Measurements from ENCODE around the gene CSNK1A1. TPM values are rescaled to one million over a fixed set of nuclear protein-coding genes. Genes with fewer than 3 reads are reported as not detected.
"Not testable (repeated sequence)": the region's sequence is repeated elsewhere in the genome, so short reads cannot be mapped to it uniquely, and the experiment has no call there.

CSNK1A1 gene
- polyA plus RNA-seq, 3 donors, result 188 to 206 (median 196) TPM

DNA sequence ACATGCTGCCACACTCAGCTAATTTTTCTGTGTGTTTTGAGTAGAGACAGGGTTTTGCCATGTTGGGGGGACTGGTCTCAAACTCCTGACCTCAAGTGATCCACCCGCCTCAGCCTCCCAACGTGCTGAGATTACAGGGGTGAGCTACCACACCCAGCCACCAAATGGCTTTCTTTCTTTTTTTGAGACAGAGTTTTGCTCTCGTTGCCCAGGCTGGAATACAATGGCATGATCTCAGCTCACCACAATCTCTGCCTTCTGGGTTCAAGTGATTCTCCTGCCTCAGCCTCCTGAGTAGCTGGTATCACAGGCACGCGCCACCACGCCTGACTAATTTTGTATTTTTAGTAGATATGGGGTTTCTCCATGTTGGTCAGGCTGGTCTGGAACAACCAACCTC, 15.5 kb downstream of the CSNK1A1 start:
- DNase-seq (ENCODE audit: low read depth in 3 of 3, low spot score in 2 of 3), result not testable (repeated sequence)

DNA sequence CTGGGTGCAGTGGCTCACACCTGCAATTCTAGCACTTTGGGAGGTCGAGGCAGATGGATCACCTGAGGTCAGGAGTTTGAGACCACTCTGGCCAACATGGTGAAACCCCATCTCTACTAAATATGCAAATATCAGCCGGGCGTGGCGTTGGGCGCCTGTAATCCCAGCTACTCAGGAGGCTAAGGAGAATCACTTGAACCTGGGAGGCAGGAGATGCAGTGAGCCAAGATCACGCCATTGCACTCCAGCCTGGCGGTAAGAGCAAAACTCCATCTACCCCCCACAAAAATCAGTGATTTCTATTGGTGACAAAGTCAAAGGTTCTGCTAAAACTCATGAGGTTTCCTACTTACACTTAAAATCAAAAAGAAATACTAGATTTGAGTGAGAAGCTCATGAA, 18.8 kb downstream of the CSNK1A1 start:
- no peak for DNase-seq (ENCODE audit: low read depth in 3 of 3, low spot score in 2 of 3)

DNA sequence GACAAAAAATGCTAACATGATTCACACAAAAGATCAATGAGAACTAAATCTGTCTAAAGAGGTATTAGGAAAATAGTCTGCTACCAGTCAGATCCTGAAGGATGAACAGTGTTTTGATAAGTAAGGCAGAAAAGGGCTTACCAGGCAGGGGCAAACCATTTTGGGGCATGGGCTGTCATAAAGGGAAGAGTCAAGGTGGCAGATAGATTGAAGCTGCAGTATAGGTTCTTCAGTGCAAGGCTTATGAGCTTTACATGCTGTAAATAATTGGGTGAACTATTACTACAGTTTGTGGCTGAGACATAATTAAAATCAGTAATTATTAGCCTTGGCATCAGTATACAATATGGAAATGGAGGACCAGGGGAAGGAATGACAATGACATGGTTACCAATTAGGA, 21.8 kb downstream of the CSNK1A1 start:
- no peak for DNase-seq (ENCODE audit: low read depth in 3 of 3, low spot score in 2 of 3)

DNA sequence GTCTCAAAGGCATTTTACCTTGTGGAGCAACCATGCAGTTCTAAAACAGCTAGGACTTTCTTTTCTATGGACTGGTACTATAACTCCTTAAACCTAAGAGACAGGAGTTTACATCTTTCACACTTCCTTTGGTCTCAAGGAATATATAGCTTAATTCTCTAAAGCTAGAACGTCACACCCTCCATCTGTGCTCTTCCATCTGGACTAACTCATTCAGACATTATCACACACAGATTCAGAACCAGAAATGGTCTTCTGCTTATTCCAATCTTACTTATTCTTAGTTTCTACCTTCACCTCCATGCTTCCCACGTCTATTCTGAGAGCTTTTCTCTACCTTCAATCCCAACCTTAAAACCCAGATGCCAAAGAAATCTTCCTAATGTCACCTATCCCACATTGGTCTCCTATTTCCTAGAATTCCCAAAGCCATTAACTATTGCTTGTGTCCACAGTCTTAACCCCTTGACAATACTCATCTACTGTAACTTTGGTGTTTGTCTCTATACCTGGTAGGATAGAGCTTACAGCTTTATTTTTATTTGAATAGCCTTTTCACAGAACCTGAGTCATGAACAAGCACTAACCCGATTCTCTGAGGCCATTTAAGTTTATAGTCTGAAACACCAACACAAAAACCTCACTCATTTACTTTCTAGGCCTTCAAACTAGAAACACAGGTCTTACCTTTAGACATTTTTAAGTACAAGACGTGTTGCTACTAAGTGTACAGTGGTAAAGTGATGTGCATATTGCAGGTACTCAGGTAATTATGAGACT, 22.8 kb downstream of the CSNK1A1 start:
- no peak for DNase-seq (ENCODE audit: low read depth in 3 of 3, low spot score in 2 of 3)

DNA sequence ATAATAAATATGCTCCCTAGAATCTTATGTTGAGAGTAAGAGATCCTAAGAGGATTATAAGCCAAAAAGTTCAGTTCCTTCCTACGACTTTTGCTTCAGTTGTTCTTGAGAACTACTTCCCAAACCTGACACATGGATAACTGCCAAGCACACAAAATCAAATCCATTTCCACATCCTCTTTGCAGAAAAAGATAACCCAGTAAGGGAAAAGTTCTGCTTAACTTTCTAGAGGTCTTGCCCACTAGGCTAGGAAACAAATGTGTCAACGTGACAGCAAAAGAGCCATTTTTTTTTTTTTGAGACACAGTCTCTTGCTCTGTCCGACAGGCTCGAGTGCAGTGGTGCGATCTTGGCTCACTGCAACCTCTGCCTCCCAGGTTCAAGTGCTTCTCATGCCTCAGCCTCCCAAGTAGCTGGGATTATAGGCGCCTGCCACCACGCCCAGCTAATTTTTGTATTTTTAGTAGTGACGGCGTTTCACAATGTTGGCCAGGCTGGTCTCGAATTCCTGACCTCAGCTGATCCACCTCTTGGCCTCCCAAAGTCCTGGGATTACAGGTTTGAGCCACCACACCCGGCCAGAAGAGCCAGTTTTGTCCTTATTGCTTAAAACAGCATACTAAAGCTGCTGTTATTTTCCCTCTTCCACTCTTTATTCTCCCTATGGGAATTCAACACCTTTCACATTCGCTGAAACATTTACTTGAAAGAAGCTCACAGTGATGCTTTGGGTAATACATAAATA, 24.2 kb downstream of the CSNK1A1 start:
- no peak for DNase-seq (ENCODE audit: low read depth in 3 of 3, low spot score in 2 of 3)

DNA sequence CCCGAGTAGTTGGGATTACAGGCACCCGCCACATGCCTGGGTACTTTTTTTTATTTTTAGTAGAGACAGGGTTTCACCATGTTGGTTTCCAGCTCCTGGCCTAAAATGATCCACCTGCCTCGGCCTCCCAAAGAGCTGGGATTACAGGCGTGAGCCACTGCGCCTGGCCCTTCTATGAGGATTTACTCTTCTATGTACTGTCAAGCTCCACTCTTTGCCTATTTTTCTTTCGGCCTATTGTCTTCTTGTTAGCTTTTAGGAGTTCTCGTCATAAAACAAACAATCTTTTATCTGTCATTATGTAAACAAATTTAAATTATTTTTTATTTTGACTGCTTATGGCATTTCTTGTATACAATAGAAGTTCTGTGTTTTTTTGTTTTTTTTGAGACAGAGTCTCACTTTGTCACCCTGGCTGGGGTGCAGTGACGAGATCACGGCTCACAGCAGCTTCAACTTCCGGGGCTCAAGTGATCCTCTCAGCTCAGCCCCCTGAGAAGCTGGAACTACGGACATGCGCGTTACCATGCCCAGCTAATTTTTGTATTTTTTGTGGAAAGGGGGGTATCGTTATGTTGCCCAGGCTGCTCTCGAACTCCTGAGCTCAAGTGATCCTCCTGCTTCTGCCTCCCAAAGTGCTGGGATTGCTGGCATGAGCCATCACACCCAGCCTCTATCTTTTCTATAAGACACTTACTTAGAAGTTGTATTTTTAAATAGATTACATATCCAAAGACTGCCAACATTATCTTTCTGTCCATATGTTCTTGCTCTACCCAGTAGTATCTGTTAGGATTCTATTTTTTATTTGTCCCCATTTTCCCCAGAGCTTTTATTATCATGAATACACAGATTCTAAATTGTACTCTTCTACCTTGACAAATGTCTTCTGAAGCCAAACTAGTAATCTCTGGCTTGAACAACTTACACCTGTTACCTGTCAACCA, 29.2 kb downstream of the CSNK1A1 start:
- no peak for DNase-seq (ENCODE audit: low read depth in 3 of 3, low spot score in 2 of 3)

DNA sequence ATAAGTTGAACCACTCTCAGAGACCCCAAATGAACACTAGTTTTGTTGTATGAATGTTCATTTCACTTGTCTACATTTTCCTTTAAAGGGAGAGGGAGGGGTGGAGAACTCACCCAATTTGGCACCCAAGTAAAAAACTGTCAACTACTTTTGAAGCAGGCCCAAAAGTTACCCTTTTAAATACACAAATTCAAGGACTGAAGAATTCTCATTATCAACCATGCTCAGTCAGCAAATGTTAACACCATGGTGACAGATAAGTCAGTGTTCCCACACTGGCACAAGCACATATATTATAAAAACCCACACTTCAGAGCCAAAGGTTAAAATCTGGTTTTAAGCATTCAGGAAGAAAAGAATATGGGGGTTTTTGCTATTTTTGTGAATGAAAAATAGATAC, 31.6 kb downstream of the CSNK1A1 start:
- no peak for DNase-seq (ENCODE audit: low read depth in 3 of 3, low spot score in 2 of 3)

DNA sequence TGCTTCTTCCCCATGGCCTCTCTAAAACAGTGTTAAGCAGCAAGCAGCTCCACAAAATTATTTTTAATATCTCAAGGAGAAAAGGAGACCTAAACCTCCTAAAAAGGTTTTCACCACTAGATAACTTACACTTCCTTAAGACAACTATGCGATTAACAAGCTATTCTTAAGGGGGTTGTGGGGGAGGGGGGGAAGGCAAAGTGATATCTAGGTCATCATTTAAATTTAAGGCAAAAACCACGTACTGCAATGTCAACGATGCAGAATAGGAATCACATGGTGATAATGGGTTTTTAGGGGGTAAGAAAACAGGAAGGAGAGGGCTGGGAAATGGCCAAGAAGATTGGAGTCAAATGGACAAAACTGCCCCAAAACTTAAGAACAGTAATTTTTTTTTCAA, 32.6 kb downstream of the CSNK1A1 start:
- DNase-seq (ENCODE audit: low read depth in 3 of 3, low spot score in 2 of 3), result no peak

DNA sequence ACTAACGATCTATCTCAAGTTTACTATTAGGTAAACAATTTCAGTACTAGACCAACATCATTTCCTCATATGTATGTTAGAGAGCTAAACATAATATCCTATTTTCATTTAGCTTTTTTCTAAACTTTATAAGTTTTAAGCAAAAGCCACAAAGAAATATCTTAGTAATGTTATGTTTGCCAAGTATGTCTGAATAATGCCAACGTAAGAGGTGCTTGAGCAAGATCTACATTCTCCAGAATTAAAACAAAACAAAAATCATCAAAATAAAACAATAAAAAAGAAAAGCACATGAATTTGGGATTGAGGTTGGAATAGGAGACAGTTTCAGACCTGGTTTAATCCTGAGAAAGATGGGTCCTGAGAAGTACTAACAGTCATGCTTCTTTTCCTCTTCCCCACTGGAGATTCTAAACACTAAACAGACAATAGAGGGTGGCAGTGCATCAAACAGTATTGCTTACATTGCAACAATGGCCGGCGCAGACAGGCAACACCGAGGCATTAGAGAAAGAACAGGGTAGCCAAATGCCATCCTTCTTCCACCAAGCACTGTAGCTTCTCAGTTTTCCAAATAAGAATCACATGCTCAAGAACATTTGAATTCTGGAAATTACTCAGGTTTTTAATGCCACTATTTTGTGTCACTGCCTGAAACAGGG, 33.6 kb downstream of the CSNK1A1 start:
- no peak for DNase-seq (ENCODE audit: low read depth in 3 of 3, low spot score in 2 of 3)

DNA sequence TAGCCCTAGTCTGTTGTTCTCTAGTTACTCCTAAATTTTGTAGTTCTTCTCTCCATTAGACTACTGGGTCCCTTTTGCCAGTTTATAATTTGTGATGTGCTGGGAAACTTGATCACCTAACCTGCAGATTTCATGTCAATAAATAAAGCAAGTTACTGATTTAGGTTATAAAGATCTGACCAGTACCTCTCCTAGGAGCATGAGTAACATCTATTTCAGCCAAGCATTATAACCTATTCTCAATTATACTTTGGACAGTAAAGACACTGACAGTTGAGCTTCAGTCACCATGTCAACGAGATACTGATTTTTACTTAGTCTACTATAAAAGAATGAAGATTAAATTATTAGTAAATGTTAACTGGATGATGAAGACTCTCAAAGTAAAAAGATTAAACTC, 36.7 kb downstream of the CSNK1A1 start:
- DNase-seq (ENCODE audit: low read depth in 3 of 3, low spot score in 2 of 3), result no peak

DNA sequence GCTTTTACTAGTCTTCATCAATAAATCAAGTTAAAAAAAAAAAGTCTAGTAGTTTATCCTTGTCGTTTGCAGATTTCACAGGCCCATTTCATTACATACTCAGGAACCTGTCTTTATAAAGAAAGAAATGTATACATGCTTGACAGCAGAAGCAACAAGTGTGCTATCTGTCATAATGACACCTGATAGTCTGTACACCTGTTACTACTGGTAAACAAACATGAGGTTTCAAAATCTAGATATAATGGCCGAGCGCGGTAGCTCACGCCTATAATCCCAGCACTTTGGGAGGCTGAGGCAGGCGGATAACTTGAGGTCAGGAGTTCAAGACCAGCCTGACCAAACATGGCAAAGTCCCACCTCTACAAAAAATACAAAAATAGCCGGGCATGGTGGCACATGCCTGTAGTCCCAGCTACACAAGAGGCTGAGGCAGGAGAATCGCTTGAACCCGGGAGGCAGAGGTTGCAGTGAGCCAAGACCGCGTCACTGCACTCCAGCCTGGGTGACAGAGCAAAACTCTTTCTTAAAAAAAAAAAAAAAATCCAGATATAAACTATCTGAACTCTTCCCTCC, 37.8 kb downstream of the CSNK1A1 start:
- DNase-seq (ENCODE audit: low read depth in 3 of 3, low spot score in 2 of 3), result not testable (repeated sequence)

DNA sequence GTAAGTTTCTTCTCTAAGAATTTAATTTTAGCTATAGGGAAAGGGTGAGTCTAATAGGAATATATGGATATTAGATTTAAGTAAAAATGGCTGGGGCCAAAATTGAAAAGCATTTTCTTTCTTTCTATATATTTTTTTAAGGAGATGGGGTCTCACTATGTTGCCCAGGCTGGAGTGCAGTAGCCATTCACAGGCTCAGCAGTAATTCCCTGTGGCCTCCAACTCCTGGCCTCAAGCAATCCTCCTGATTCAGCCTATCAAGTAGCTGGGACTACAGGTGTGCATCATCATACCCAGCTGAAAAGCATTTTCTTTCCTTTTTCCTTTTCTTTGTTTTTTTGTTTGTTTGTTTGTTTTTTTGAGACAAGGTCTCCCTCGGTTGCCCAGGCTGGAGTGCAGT, 41.1 kb downstream of the CSNK1A1 start:
- no peak for DNase-seq (ENCODE audit: low read depth in 3 of 3, low spot score in 2 of 3)

DNA sequence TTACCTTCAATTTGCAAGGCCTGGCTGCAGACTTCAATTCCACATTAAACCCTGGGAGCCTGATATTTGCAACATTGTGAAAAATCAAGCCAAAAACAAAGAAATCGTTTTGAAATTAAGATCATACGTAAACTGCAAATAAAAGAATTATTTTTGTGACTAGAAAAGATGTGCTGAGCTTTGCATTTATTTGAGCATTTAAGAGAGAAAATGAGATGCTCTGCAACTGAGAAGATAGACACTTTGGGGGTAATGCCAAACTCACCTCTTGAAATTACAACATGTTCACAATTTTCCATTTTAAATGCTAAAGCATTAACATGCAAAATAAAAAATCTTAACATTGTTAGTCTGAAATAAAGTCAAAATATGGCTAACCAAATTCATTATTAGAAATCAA, 46.6 kb downstream of the CSNK1A1 start:
- DNase-seq (ENCODE audit: low read depth in 3 of 3, low spot score in 2 of 3), result no peak

DNA sequence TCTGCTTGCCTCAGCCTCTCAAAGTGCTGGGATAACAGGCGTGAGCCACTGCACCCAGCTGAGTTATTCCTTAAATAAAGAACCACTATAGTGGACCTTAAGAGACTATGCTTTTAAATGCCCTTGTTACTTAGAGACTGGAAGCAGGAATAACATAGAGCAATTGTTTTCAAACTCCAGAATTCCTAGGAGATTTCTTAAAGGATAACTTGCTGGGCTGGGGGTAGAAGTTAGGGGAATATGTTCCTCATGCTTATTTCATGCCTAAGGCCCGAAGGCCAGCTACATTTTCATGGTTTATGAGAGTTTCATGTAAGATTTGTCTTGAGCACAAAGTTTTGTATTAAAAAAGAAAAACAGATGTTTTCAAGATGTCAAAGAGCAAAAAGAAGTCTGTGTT, 48.2 kb downstream of the CSNK1A1 start:
- DNase-seq (ENCODE audit: low read depth in 3 of 3, low spot score in 2 of 3), result no peak

DNA sequence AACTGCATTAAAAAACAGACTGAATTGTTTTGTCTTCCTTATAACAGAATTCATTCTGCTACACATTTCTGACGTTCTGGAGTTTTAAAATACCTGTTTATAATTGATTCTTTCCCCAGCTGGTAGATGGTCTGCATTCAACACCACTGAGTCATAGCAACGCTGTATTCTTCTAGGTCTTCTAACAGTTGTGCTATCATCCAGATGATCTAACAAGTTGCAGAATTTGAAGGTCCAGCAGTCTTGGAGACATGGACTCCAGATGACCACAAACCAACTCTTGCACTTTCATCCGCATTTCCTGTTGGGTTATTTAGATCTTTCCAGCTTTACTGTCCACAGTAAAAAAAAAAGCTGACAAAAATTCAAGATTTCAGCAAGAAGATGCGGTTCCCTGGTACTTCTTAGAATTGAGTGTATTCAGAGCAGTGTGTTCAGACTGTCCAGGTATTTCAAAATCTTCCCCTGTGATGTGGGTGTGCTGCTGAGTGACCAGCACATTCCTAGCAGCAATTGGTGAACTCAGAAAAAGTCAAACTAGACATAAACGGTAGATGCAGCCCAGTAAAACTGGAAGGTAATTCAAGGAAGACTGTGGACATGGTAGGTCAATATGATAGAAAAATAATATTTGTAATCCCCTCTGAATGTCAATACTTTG, 50.2 kb downstream of the CSNK1A1 start:
- no peak for DNase-seq (ENCODE audit: low read depth in 3 of 3, low spot score in 2 of 3)

DNA sequence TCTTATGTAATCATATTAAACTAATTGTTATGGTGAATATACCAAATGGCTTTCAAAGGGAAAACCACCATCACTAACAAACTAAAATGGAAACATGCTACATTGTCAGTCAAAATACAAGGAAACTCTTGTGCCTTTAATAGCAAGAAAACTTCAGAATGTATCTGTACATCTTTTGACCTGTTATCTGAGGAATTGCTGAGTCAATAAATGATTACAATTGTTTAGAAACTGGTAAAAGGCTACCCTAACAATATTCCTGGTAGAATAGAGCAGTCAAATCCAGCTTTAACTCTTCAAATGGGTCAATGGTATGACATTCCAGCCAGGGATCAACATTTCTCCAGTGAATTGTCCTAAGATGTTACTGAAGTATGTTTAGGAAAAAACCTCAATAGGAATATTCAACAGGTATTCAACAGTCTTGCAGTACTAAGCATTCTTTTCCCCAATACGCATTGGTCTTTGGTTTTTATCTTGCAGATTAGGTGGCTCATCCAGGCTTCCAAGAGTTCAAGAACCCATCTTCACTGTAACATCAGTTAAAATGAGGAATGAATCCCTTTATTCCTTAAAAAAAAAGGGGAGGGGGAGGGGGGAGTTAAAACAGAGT, 52.4 kb downstream of the CSNK1A1 start:
- no peak for DNase-seq (ENCODE audit: low read depth in 3 of 3, low spot score in 2 of 3)

DNA sequence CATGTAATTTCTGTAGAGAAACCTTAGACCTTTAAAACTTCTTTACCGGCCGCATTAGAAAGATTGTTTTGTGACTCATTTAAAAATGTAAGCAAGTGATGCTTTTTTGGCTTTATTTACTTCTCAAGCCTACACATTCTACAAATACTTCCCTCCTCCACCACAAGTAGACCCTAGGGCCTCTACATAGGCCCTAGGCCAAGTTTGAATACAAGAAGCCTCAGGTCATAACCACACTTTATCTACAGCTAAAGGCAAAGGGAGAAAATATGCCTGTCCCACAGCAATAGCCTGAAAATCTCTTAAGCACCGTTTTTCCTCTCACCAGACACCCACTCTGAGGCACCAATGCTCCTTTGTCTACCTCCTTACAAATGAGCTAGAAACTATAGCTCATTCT, 53.9 kb downstream of the CSNK1A1 start:
- no peak for DNase-seq (ENCODE audit: low read depth in 3 of 3, low spot score in 2 of 3)

DNA sequence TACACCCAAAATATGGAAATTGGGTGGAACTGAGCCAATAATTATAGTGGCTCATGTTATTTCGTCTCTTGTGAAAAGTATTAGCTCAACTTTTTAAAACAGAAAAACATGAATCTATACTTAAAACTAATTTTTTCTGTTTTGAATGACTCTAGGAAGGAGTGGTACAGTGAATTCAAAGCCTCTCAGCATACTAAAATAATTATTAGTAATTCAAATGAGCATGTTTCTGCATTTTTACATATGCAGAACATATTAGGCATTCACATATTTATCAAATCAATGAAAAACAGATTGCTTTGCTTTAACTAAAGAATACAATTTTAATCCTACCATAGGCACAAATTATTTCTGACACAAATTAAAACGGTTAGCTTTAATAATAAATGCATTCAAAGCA, 54.3 kb downstream of the CSNK1A1 start:
- DNase-seq (ENCODE audit: low read depth in 3 of 3, low spot score in 2 of 3), result no peak

DNA sequence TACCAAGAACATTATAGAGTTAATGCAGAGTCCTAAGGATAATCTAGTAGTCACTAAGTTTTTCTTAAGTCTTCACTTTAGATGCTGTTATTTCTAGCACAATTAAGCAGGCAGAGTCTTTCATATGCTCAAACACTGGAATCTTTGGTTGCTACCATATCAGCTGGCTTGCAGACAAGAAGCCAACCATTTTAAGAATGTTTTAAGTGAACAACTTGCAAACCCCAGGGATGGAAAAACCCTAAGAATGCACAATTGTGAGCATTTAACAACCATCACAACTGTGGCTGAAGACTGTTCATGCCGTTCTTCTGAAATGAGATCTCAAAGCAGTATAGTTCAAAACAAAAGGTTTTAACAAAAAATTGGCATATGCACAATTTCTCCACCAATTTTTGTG, 55.1 kb downstream of the CSNK1A1 start:
- no peak for DNase-seq (ENCODE audit: low read depth in 3 of 3, low spot score in 2 of 3)

Measured in right renal cortex interstitium (tissue), 3 donors.